Neural crest cell (in vitro differentiated cells): ENCODE data around the gene PLA2G4A. TPM values are rescaled to one million over a fixed set of nuclear protein-coding genes. Genes with fewer than 3 reads are reported as not detected.

ENCODE experiments used
- DNase-seq: peaks from one replicate; pipeline ENCODE4 v3.0.0; 2021; ENCODE audit warnings: low read depth, mixed read lengths, low spot score
- H3K27ac Mint-ChIP-seq: one replicate; pipeline ENCODE4 v1.8.0; 2021; ENCODE audit warnings: mild to moderate bottlenecking, mixed read lengths; ENCODE audit not compliant: unreplicated experiment
- H3K27me3 Mint-ChIP-seq: 2 replicates; pipeline ENCODE4 v1.8.0; 2021; ENCODE audit warnings: low read depth, mild to moderate bottlenecking, mixed read lengths
- H3K36me3 Mint-ChIP-seq: 2 replicates; pipeline ENCODE4 v1.8.0; 2021; ENCODE audit warnings: low read depth, mild to moderate bottlenecking, mixed read lengths
- H3K4me1 Mint-ChIP-seq: 2 replicates; pipeline ENCODE4 v1.8.0; 2021; ENCODE audit warnings: mixed read lengths
- H3K4me3 Mint-ChIP-seq: one replicate; pipeline ENCODE4 v1.8.0; 2021; ENCODE audit warnings: mild to moderate bottlenecking, mixed read lengths
- H3K9me3 Mint-ChIP-seq: 2 replicates; pipeline ENCODE4 v1.8.0; 2021; ENCODE audit warnings: mixed read lengths
- total RNA-seq: library from RNA; stranded (reverse); gene quantifications from 2 replicates; pipeline ENCODE4 v1.2.1, GENCODE V29; 2021
- TF ChIP-seq, protein P1 (sequence below): fragments of 200-600 bp; sonication (generic); conservative IDR thresholded peaks from 2 replicates; pipeline ENCODE4 v1.5.0; 2021; ENCODE audit warnings: antibody characterized with exemption, mild to moderate bottlenecking

Gene PLA2G4A
- total RNA-seq, 1 donor from 2014 or later = 4.5 TPM

DNA sequence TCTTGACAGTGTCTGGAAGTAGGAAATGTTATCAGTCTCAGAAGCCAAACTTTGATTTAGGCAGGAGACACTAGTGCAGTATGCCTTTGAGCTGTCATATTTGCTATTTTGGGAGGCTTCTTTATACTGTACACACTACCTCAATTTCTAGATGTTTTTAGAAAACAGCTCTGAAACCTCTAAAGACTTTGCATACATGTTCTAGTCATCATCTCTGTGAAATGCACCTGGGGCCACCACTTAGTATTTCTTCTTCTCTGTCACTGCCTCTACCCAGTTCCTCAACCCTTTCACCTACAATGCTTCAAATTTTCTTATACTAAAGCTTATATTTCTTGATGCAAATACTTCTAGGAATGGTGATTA is 29.1 kb upstream of the PLA2G4A start:
- Mint-ChIP-seq H3K27ac (no peak overlapping the region), H3K4me1 (no peaks in the 10 kb centered on the region), H3K27me3 (peaks cover 2% of the 10 kb centered on the region), H3K9me3 (no peaks in the 10 kb centered on the region), H3K4me3 (no peak overlapping the region), H3K36me3 (no peaks in the 10 kb centered on the region)
- TF ChIP-seq, protein P1, sequence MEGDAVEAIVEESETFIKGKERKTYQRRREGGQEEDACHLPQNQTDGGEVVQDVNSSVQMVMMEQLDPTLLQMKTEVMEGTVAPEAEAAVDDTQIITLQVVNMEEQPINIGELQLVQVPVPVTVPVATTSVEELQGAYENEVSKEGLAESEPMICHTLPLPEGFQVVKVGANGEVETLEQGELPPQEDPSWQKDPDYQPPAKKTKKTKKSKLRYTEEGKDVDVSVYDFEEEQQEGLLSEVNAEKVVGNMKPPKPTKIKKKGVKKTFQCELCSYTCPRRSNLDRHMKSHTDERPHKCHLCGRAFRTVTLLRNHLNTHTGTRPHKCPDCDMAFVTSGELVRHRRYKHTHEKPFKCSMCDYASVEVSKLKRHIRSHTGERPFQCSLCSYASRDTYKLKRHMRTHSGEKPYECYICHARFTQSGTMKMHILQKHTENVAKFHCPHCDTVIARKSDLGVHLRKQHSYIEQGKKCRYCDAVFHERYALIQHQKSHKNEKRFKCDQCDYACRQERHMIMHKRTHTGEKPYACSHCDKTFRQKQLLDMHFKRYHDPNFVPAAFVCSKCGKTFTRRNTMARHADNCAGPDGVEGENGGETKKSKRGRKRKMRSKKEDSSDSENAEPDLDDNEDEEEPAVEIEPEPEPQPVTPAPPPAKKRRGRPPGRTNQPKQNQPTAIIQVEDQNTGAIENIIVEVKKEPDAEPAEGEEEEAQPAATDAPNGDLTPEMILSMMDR = no peak
- no peak for DNase-seq

DNA sequence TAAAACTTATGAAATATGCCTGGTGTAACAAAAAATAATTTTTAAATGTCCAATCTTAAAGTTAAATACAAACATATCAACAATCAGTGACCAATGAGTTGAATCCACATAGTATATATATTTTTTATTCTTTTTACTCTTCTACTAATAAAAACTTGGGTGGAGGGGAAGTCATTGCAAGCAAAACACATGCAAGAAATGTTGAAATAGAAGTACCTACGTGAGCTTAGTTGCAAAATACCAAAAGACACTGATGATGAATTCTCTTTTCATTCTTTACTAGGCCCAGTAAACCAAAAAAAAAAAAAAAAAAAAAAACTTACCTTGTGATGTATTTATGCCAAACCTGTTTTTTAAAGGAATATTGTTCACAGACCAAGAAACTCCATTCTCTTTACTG is 26.4 kb upstream of the PLA2G4A start:
- Mint-ChIP-seq H3K27me3 (peaks cover 2% of the 10 kb centered on the region), H3K4me3 (no peak overlapping the region), H3K4me1 (no peaks in the 10 kb centered on the region), H3K9me3 (no peaks in the 10 kb centered on the region), H3K36me3 (no peaks in the 10 kb centered on the region), H3K27ac (no peak overlapping the region)
- DNase-seq = no peak
- TF ChIP-seq, protein P1 = no peak

DNA sequence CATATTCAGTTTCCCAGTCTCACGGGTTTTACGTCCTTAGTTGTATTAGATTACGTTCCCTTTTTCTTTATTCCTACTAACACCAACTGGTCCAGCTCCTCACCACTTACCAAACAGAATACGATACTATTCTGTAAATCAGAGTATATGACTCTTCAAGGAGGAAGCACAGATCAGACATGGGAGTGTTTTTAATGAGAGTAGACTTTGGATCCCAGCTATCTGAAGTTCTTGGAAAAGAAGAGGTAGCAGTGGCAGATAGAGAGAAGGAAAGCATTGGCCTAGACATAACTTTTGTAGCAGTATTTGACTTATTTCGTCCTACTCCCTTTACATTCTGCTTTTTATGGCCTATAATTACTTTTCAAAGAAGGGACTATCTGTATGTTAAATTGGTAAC is 24.1 kb upstream of the PLA2G4A start:
- Mint-ChIP-seq H3K4me3 (no peak overlapping the region), H3K9me3 (no peaks in the 10 kb centered on the region), H3K36me3 (no peaks in the 10 kb centered on the region), H3K27ac (no peak overlapping the region), H3K4me1 (no peaks in the 10 kb centered on the region), H3K27me3 (no peaks in the 10 kb centered on the region)
- TF ChIP-seq, protein P1 = no peak
- DNase-seq = no peak

DNA sequence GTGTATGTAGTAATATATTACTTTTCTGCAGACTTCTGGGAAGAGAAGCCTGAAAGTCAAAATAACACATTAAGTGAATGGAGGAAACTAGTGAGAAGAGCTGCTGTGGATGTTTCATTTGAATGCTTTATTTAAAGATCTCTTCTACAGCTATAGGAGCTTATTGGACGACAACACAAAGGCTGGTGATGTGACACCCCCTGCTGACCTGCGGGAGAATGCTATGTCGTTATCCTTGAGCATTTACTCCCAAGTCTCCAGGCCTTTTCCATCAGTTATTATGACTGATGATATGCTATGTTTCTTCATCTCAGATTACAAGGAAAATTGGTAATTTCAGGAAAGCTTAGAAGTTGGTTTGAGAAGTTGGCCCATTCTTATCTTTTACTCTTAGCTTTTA is 22.3 kb upstream of the PLA2G4A start:
- DNase-seq = no peak
- Mint-ChIP-seq H3K27me3 (no peaks in the 10 kb centered on the region), H3K4me3 (no peak overlapping the region), H3K9me3 (no peaks in the 10 kb centered on the region), H3K27ac (no peak overlapping the region), H3K36me3 (no peaks in the 10 kb centered on the region), H3K4me1 (no peaks in the 10 kb centered on the region)
- TF ChIP-seq, protein P1 = peak; percentile 45

DNA sequence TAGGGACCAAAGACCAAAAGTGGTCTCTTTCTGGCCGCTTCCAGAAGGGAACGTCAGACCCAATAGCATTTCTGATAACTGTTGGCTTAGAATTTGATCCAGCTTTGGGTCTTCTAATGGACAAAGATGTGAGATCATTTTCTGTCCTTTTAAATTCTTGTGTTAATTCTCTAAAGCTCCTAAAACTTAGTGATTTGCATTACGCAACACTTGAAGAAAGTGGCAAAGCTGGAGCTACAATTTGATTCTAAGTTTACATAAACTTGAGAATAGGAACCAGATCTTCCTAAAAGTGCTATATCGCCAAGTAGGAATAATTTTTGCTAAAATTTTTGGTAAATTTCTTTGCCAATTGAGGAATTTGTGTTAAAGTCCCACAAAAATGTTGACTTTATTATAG is 21.6 kb upstream of the PLA2G4A start:
- Mint-ChIP-seq H3K36me3 (no peaks in the 10 kb centered on the region), H3K4me3 (no peak overlapping the region), H3K4me1 (no peaks in the 10 kb centered on the region), H3K27me3 (no peaks in the 10 kb centered on the region), H3K9me3 (no peaks in the 10 kb centered on the region), H3K27ac (no peak overlapping the region)
- DNase-seq = no peak
- TF ChIP-seq, protein P1 = no peak

DNA sequence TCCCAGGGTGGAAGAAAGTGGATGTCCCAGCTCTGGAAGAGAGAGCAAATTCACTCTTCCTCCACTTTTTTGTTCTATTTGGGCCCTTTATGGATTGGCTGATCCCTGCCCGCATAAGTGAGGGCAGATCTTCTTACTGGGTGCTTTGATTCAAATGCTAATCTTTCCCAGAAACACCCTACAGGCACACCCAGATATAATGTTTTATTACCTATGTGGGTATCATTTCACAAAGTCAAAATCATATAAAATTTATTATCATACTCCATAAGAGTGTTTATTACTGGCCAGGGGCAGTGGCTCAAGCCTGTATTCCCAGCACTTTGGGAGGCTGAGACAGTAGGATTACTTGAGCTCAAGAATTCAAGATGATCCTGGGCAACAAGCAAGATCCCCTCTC is 16.9 kb upstream of the PLA2G4A start:
- H3K4me3 Mint-ChIP-seq = no peak overlapping the region
- H3K36me3 Mint-ChIP-seq = no peaks in the 10 kb centered on the region
- no peaks in the 10 kb centered on the region for H3K9me3 Mint-ChIP-seq
- no peaks in the 10 kb centered on the region for H3K4me1 Mint-ChIP-seq
- no peaks in the 10 kb centered on the region for H3K27me3 Mint-ChIP-seq
- DNase-seq = no peak
- no peak overlapping the region for H3K27ac Mint-ChIP-seq
- TF ChIP-seq, protein P1 = no peak
